ENCODE measurements around the gene NTPCR. TPM values are rescaled to one million over a fixed set of nuclear protein-coding genes. Genes with fewer than 3 reads are reported as not detected.

The NTPCR gene
- total RNA-seq, 1 donor from 2014 or later: 41.6 TPM

GRCh38 chr1:232932486-232933425, 17.7 kb upstream of the NTPCR start:
- no peak for DNase-seq (ENCODE audit: low spot score in 2 of 2)
- no peaks in the 10 kb centered on the region for H3K36me3 ChIP-seq
- H3K4me1 ChIP-seq: no peaks in the 10 kb centered on the region
- H3K27me3 ChIP-seq: no peaks in the 10 kb centered on the region
- intact Hi-C loops (cut with DNase I): no loop called here
- no peak overlapping the region for H3K4me3 ChIP-seq
- H3K27ac ChIP-seq: no peak overlapping the region
- H3K9me3 ChIP-seq: no peaks in the 10 kb centered on the region
- TF ChIP-seq CTCF (IDR thresholded peaks at IDR 0.05): no peak

GRCh38 chr1:232936941-232937340, 13.5 kb upstream of the NTPCR start:
- intact Hi-C loops (cut with DNase I): no loop called here

GRCh38 chr1:232937741-232938375, 12.6 kb upstream of the NTPCR start:
- DNase-seq (ENCODE audit: low spot score in 2 of 2): no peak
- TF ChIP-seq CTCF (IDR thresholded peaks at IDR 0.05): no peak
- Histone ChIP-seq H3K4me1 (no peaks in the 10 kb centered on the region), H3K27ac (no peak overlapping the region), H3K36me3 (no peaks in the 10 kb centered on the region), H3K27me3 (no peaks in the 10 kb centered on the region), H3K9me3 (no peaks in the 10 kb centered on the region), H3K4me3 (no peak overlapping the region)
- intact Hi-C loops (cut with DNase I): no loop called here

More at GRCh38 chr1:232936941-232937340, 13.5 kb upstream of the NTPCR start:
- Histone ChIP-seq H3K4me1 (no peaks in the 10 kb centered on the region), H3K36me3 (no peaks in the 10 kb centered on the region), H3K9me3 (no peaks in the 10 kb centered on the region), H3K4me3 (no peak overlapping the region), H3K27ac (no peak overlapping the region), H3K27me3 (no peaks in the 10 kb centered on the region)
- TF ChIP-seq CTCF (IDR thresholded peaks at IDR 0.05): no peak
- DNase-seq (ENCODE audit: low spot score in 2 of 2): no peak

- Histone ChIP-seq H3K9me3 (no peaks in the 10 kb centered on the region), H3K4me3 (no peak overlapping the region), H3K27me3 (no peaks in the 10 kb centered on the region), H3K27ac (no peak overlapping the region), H3K36me3 (no peaks in the 10 kb centered on the region), H3K4me1 (no peaks in the 10 kb centered on the region)
- intact Hi-C loops (cut with DNase I): no loop called here
- no peak for TF ChIP-seq CTCF (IDR thresholded peaks at IDR 0.05)
- DNase-seq (ENCODE audit: low spot score in 2 of 2): no peak
Observed at GRCh38 chr1:232938926-232939325, 11.5 kb upstream of the NTPCR start.

GRCh38 chr1:232939748-232940147, 10.7 kb upstream of the NTPCR start:
- intact Hi-C loops (cut with DNase I): no loop called here
- Histone ChIP-seq H3K36me3 (no peaks in the 10 kb centered on the region), H3K9me3 (no peaks in the 10 kb centered on the region), H3K4me1 (no peaks in the 10 kb centered on the region), H3K27ac (no peak overlapping the region), H3K4me3 (no peak overlapping the region), H3K27me3 (no peaks in the 10 kb centered on the region)
- TF ChIP-seq CTCF (IDR thresholded peaks at IDR 0.05): no peak
- no peak for DNase-seq (ENCODE audit: low spot score in 2 of 2)

Measured in ascending aorta (tissue), 2 donors.